Measurements from ENCODE around the gene HS2ST1. TPM values are rescaled to one million over a fixed set of nuclear protein-coding genes. Genes with fewer than 3 reads are reported as not detected.

Gene HS2ST1
- total and polyA plus RNA-seq, 12 donors = 2.4 to 21.4 (median 13.6) TPM

DNA sequence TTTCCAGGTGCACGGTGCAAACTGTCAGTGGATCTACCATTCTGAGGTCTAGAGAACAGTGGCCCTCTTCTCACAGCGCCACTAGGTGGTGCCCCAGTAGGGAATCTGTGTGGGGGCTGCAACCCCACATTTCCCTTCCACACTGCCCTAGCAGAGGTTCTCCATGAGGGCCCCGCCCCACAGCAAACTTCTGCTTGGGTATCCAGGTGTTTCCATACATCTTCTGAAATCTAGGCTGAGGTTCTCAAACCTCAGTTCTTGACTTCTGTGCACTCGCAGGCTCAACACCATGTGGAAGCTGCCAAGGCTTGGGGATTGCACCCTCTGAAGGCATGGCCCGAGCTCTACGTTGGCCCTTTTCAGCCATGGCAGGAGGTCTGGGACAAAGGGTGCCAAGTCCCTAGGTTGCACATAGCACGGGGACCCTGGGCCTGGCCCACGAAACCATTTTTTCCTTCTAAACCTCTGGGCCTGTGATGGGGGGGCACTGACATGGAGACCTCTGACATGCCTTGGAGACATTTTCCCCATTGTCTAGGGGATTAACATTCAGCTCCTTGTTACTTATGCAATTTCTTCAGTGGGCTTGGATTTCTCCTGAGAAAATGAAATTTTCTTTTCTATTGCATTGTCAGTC is 10.0 kb downstream of the HS2ST1 start:
- WGBS, 2 donors = 98 to 99% methylated on average over 8 of the region's 8 CpGs
- Histone ChIP-seq H3K27ac (no peak overlapping the region), H3K4me3 (no peak overlapping the region), H3K4me1 (peaks cover 0 to 10% (median 0%) of the 10 kb centered on the region in 9 donors), H3K36me3 (no peaks in the 10 kb centered on the region), H3K9me3 (peaks cover 0 to 47% (median 6%) of the 10 kb centered on the region in 11 donors), H3K27me3 (no peaks in the 10 kb centered on the region)
- ATAC-seq (no peak), DNase-seq (no peak)
- TF ChIP-seq, protein P1, sequence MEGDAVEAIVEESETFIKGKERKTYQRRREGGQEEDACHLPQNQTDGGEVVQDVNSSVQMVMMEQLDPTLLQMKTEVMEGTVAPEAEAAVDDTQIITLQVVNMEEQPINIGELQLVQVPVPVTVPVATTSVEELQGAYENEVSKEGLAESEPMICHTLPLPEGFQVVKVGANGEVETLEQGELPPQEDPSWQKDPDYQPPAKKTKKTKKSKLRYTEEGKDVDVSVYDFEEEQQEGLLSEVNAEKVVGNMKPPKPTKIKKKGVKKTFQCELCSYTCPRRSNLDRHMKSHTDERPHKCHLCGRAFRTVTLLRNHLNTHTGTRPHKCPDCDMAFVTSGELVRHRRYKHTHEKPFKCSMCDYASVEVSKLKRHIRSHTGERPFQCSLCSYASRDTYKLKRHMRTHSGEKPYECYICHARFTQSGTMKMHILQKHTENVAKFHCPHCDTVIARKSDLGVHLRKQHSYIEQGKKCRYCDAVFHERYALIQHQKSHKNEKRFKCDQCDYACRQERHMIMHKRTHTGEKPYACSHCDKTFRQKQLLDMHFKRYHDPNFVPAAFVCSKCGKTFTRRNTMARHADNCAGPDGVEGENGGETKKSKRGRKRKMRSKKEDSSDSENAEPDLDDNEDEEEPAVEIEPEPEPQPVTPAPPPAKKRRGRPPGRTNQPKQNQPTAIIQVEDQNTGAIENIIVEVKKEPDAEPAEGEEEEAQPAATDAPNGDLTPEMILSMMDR (IDR thresholded peaks at IDR 0.05) = no peak
- intact Hi-C loops (cut with DNase I) = no loop called here

DNA sequence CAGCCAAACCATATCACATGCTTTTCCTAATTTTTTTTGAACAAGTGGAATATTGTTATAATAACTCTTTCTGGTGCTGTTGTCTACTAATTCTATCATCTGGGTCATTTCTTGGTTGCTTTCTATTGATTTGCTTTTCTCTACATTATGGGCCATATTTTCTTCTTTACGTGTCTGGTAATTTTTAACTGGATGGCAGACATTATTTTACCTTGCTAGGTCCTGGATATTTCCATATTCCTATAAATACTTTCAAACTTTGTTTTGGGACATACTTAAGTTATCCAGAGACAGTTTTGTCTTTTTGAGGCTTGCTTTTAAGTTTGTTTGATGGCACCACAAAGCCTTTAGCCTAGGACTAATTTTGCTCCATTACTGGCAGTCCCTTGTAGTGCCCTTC is 11.3 kb downstream of the HS2ST1 start:
- TF ChIP-seq, protein P1 (IDR thresholded peaks at IDR 0.05) = no peak
- Histone ChIP-seq H3K27ac (no peak overlapping the region), H3K4me1 (peaks cover 0 to 10% (median 0%) of the 10 kb centered on the region in 9 donors), H3K27me3 (no peaks in the 10 kb centered on the region), H3K9me3 (peaks cover 0 to 47% (median 6%) of the 10 kb centered on the region in 11 donors), H3K36me3 (no peaks in the 10 kb centered on the region), H3K4me3 (no peak overlapping the region)
- DNase-seq = no peak
- 97 to 100% methylated on average over 1 of the region's 1 CpG for WGBS, 2 donors
- ATAC-seq = no peak
- intact Hi-C loops (cut with DNase I) = no loop called here

DNA sequence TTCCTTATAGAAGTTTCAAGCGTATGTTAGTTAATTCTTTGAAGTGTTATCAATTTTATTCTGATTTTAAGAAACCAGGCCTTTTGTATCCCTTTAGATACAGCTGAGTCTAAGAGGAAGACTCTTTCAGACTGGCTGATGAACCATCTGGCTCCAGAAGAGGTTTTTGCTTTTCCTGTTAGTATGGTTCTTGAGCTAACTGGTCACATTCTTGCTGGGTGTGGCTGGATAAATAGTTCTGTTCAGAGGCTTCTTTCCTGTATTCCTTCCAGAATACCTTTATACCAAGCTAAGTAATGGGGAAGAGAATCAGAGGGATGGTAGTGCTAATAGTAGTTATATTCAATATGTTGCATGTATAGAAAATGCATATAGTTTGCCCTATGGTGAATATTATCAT is 12.4 kb downstream of the HS2ST1 start:
- TF ChIP-seq, protein P1 (IDR thresholded peaks at IDR 0.05) = no peak
- Histone ChIP-seq H3K27me3 (no peaks in the 10 kb centered on the region), H3K4me1 (peaks cover 0 to 10% (median 0%) of the 10 kb centered on the region in 9 donors), H3K4me3 (no peak overlapping the region), H3K27ac (no peak overlapping the region), H3K36me3 (no peaks in the 10 kb centered on the region), H3K9me3 (peaks cover 0 to 39% (median 6%) of the 10 kb centered on the region in 11 donors)
- WGBS, 2 donors = 97 to 100% methylated on average over 1 of the region's 1 CpG
- ATAC-seq (no peak), DNase-seq (no peak)
- intact Hi-C loops (cut with DNase I) = no loop called here

DNA sequence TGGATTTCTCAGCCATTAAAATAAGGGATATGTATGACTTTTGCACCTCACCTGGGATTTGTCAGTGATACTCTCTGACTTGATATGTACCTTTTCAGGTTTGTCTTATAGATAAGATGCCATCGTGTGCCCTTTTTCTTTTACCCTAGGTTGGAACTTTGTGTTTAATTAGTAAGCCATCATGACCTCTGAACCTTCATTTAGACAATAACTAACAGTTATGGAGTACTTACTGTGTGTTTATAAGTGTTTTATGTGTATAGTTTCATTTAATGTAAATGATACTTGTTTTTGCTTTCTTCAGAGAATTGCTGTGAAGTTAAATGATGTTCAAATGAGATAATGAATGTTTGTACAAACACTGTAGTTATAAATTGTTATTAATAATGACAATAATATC is 14.4 kb downstream of the HS2ST1 start:
- Histone ChIP-seq H3K27ac (no peak overlapping the region), H3K4me1 (peaks cover 0 to 10% (median 0%) of the 10 kb centered on the region in 9 donors), H3K27me3 (no peaks in the 10 kb centered on the region), H3K36me3 (no peaks in the 10 kb centered on the region), H3K4me3 (no peak overlapping the region), H3K9me3 (peaks cover 0 to 20% (median 0%) of the 10 kb centered on the region in 11 donors)
- ATAC-seq (no peak), DNase-seq (no peak)
- WGBS, 2 donors = 49 to 58% methylated on average over 1 of the region's 1 CpG
- intact Hi-C loops (cut with DNase I) = no loop called here
- TF ChIP-seq, protein P1 (IDR thresholded peaks at IDR 0.05) = no peak

Data from heart right ventricle (tissue), 16 donors.